ENCODE results near the gene B4GALT3.

DNA sequence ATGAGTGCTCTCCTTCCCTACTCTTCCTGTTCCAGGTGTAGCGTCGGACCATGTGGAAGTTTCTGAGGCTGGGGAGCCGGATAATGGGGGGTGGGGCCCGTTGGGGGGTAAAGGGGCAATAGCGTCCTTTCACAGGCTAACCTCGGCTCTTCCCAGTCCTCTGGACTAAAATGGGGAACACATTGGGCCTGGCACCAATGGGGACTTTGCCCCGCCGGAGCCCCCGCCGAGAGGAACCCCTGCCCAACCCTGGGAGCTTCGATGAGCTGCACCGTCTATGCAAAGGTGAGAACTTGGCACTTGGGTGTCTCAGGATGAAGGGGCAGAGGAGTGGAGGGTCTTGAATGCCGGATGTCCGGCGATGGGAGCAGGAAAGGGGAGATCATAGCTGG lies 49.0 kb upstream of the B4GALT3 start:
- TF ChIP-seq ZFP3 (CRISPR knock-in tag; IDR thresholded peaks at IDR 0.05), result no peak
- TF ChIP-seq SNAI2 (CRISPR knock-in tag; IDR thresholded peaks at IDR 0.05), result no peak
- TF ChIP-seq ZNF8 (CRISPR knock-in tag; IDR thresholded peaks at IDR 0.05), result no peak

Measured in SK-N-SH treated with all-trans-retinoic acid at 6 μM for 48 hours (cell line).